HG03064 (cell line): ENCODE results near the gene CHST2.
"Not testable (repeated sequence)": the region's sequence is repeated elsewhere in the genome, so short reads cannot be mapped to it uniquely, and the experiment has no call there.

Experiments
- ATAC-seq: cut with Tn5 transposase; IDR thresholded peaks from one replicate; pipeline ENCODE4 v1.9.1; 2021; ENCODE audit warnings: low read depth; ENCODE audit not compliant: unreplicated experiment

CHST2 gene

GRCh38 chr3:143119009-143119914 is at the start of gene CHST2:
Gene CHST2 (plus strand): TSS chr3:143119771. CDS start chr3:143120817, 1,046 bp downstream.
- peak; percentile 73 for ATAC-seq

DNA sequence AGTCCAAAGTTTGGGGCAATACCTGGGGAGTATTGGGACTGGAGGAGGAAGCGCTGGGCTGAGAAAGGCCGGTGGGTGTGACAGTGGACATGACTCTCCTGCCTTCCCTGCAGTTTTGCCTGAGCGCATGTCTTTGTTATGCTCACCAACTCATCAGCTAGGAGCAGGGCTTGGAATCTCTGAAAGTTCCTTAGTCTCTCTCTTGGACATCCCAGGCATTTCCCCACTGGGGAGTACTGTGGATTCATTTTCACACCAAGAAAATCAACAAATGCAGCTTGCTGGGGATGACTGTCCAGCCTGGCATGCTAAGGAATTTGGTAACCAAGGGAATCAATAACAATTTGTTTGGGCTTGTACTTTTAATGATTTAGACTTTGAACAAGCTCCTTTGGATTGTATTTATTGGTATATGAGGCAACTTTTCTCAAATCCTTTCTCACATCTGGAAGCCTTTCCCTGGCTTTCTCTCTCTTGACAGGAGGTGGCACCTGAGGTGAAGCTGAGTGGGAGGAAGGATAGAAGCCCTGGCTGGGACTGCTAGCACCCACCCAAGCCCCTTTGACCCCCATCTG is 48.5 kb upstream of the CHST2 start:
- ATAC-seq, result no peak

- ATAC-seq, result no peak
These were observed 47.8 kb upstream of the CHST2 start for GRCh38 chr3:143071776-143072175.

DNA sequence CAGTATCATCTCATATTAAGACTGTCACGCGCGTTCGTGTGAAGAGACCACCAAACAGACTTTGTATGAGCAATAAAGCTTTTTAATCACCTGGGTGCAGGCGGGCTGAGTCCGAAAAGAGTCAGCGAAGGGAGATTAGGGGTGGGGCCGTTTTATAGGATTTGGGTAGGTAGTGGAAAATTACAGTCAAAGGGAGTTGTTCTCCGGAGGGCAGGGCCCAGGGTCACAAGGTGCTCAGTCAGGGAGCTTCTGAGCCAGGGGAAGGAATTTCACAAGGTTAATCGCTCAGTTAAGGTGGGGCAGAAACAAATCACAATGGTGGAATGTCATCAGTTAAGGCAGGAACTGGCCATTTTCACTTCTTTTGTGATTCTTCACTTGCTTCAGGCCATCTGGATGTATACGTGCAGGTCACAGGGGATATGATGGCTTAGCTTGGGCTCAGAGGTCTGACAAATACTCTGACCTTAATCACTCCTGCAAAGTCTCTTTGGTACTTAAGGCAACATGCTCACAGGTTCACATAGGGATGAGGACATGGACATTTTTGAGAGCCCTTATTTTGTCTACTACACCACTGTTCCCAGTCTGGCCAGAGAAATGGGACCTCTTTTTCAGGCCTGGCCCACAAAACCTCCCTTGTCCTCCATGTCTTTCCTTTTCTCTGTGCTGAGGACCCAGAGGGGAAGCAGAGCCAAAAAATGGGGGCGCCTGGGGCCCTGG is 47.1 kb upstream of the CHST2 start:
- not testable (repeated sequence) for ATAC-seq

DNA sequence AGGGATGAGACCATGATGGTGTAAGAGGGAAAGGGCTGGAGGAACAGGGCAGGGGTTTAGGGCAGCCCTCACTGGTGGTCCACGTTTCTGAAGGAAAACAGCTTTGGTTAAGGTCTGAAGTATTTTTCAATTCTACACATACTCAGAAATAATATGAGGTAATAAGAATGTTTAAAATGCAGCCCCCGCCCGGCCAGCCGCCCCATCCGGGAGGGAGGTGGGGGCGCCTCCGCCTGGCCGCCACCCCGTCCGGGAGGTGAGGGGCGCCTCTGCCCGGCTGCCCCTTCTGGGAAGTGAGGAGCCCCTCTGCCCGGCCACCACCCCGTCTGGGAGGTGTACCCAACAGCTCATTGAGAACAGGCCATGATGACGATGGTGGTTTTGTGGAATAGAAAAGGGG is 46.0 kb upstream of the CHST2 start:
- not testable (repeated sequence) for ATAC-seq

- ATAC-seq, result not testable (repeated sequence)
These were observed 45.6 kb upstream of the CHST2 start for GRCh38 chr3:143073983-143074382.

DNA sequence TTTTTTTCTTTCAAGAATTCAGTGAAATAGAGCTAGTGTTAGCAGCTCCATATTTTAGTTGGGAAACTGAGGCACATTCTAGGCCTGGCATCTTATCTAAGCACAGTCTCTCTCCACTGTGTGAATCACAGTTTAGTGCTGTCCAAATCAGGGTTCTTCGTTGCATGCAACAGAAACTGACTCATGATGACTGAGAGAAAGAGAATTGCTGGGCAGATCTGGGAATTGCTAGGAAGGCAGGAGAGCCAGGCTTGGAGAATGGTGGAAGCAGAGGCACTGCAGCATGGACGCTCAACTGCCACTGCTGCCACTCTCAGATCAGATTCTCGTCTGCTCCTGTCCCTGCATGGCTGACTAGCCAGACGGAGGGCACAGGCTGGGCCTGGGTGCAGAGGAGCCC is 40.7 kb upstream of the CHST2 start:
- no peak for ATAC-seq

- ATAC-seq, result no peak
These were observed 39.4 kb upstream of the CHST2 start for GRCh38 chr3:143080196-143080595.

DNA sequence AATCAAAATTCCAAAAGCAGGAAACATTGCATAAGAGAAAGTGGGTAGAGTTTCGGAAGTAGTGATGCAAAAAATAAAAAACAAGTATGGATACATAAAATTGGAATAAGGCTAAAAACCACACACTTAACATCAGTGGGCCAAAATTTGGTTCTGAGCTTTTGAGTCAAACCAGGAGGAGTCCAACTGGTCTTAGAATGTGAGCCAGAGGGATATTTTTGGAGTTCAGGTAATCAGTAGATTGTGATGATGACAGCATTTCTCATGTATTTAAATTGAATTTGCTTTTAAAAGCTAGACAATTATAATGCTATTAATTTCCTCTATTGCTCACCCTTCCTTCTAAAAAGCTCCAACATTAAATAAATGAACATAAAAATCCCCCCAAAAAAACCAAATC is 38.2 kb upstream of the CHST2 start:
- ATAC-seq, result no peak

DNA sequence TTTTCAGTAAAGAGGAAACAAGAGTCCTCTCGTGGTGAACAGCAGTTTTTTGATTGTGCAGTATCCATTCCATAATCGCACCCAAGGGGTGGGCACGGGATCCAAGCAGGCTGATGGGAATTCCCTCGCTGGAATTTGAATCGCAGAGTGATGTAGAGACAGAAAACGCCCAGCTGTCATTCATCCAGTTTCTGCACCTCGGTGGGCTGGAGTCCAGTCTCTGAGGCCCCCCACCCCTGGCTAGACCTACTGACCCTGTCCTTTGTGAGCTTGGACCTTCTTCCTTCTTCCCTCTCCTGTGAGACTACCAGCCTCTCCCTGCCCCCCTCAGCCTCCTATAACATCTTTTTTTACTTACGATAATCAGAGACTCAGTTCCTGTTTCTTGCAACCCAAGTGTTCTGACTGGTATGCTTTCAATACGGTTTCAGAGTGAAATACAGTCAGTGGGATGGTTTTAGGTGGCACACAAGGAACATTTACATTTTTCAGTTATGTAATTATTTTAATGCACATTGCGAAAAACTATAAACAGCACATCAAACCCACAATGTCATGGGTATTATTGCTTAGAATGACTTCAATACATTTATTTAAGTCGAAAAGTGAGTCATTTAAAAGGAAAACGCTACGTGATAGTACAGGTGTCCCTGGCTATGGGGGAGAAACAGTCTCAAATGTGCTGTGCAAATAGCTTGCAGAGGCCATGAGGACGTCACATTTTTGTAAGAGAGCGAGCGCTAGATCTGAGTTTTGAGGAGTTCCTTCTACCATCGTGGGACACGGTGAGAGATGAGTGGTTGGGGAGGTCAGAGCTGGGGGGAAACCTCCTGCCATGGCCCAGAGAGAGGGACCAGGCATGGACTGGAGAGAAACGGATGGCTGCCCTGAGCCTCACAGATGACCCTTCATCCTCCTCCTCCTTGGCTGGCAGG is 37.5 kb upstream of the CHST2 start:
- peak; percentile 70 for ATAC-seq

GRCh38 chr3:143083781-143084180 is 35.8 kb upstream of the CHST2 start:
- ATAC-seq, result no peak

- ATAC-seq, result peak; percentile 75
These were observed 34.5 kb upstream of the CHST2 start for GRCh38 chr3:143084856-143085731.

GRCh38 chr3:143088835-143089234 is 30.7 kb upstream of the CHST2 start:
- no peak for ATAC-seq

GRCh38 chr3:143089965-143090364 is 29.6 kb upstream of the CHST2 start:
- ATAC-seq, result no peak

- ATAC-seq, result no peak
These were observed 29.1 kb upstream of the CHST2 start for GRCh38 chr3:143090486-143090885.

- no peak for ATAC-seq
These were observed 28.4 kb upstream of the CHST2 start for GRCh38 chr3:143090976-143091837.

DNA sequence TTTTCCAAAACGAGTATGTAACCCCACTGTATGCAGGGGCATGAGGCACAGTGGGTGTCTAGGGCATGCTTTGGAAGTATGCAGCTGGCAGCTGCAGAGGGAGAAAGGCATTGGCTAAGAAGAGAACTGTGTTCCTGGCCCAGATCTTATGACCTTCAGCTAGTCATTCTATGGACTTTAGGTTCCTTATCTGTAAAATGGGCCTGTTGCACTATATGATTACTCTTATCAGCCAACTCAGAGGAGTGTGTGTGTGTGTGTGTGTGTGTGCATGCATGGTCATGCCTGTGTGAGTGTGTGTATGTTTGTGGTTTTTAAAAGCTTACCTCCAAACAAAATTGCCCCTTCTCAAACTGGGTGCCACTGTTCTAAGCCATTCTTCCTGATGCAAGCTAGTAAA is 27.4 kb upstream of the CHST2 start:
- no peak for ATAC-seq

- no peak for ATAC-seq
These were observed 23.8 kb upstream of the CHST2 start for GRCh38 chr3:143095813-143096212.
